GM21723 (cell line): ENCODE data around the gene RAMP1.
"Not testable (repeated sequence)": the region's sequence is repeated elsewhere in the genome, so short reads cannot be mapped to it uniquely, and the experiment has no call there.

Experiments
- ATAC-seq: cut with Tn5 transposase; IDR thresholded peaks from one replicate; pipeline ENCODE4 v1.9.1; 2021; ENCODE audit warnings: mild to moderate bottlenecking, moderate library complexity; ENCODE audit not compliant: unreplicated experiment

The RAMP1 gene

DNA sequence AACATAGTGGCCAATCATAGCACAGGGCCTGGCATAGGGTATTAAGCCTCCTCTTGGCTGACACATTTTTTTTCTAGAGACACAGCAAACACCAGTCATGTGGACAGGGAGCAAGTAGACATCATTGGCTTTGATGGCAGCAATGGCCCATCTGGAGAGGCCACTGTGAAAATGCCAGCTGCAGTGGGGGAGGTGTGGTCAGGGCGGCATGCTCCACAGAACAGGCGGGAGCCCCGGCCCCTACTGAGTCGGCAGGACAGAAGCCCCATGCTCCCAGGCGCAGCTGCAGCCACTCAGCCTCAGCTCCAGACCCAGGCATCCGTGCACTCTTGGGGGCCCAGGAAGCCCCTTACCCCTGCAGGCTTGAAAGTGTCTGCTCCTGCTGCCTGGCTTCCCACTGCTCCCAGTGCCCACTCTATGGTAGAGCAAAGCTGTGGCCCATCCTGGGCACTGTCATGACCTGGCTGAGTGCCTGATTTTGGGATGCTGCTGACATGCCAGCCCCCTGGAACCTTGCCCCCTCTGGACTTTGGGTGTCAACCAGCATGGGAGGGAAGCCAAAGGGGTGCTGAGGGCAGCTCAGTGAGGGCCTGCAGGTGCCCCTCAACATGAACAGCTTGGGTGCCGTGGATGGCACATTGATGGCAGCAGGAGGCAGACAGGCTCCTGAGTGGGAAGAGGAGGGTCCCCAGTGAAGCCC is 84.1 kb downstream of the RAMP1 start:
- ATAC-seq, result no peak

DNA sequence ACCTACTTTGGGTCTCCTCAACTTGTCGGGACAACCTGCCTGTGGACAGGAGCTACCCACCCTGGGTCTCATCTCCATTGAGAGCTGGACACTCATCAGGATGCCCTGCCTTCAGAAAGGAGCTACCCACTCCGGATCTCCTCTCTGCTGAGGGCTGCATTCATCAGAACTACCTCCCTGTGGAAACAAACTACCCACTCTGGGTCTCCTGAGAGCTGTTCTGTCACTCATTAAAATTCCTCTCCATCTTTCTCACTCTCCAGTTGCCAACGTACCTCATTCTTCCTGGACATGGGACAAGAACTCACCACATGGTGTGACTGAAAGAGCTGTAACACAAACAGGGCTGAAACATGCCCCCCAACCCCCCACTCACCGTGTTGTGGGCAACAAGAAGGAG is 84.9 kb downstream of the RAMP1 start:
- ATAC-seq, result no peak

DNA sequence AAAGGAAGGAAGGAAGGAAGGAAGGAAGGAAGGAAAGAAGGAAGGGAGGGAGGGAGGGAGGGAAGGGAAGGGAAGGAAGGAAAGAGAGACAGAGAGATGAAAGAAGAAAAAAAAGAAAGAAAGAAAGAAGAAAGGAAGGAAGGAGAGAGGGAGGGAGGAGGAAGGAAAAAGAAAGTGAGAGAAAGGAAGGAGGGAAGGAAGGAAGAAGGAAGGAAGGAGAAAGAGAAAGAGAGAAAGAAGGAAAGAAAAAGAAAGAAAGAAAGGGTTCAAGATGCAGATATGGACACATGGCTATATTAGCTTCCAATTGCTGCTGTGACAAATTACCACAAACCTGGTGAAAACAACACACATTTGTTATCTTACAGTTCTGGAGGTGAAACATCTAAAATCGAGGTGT is 87.0 kb downstream of the RAMP1 start:
- ATAC-seq, result no peak

DNA sequence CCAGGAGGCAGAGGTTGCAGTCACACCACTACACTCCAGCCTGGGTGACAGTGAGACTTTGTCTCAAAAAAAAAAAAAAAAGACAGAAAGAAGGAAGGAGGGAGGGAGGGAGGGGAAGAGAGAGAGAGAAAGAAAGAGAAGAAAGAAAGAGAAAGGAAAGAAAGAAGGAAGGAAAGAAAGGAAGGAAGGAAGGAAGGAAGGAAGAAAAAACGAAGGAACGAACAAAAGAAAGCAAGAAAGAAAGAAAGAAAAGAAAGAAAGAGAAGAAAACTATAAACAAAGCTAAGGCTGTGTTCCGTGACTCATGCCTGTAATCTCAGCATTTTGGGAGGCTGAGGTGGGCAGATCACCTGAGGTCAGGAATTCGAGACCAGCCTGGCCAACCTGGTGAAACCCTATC is 91.9 kb downstream of the RAMP1 start:
- not testable (repeated sequence) for ATAC-seq

DNA sequence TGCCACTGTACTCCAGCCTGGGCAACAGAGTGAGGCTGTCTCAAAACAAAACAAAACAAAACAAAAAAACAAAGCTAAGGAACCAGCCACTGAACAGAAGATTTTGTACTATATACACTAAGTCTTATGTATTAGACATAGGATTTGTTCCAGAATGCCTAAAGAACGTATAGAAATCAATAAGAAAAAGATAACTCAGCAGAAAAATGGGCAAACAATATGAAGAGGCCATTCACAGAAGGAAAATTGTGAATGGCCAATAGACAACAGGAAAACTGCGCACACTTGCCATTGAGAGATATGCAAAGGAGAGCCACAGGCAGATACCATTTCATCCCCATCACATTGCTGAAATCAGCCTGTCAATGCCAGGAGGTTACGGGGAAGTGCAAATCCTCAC is 92.5 kb downstream of the RAMP1 start:
- ATAC-seq, result no peak

DNA sequence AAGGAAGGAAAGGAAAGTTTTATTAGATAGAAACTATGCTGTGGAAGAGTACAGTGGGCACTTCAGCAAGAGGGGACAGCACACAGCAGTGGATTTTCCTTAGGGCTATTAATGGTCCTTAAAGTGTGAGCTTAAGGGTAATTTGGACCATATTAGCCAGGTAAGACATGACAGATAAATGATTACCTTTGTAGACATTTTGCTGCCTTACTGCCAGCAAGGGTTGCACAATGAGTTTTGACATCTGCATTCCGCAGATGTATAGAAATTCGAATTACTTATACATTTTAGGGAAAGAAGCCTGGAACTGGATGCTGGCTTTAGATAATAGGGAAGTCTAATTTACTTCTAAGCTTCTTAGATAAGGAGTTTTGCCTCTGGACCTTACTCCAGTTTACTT is 93.4 kb downstream of the RAMP1 start:
- no peak for ATAC-seq

DNA sequence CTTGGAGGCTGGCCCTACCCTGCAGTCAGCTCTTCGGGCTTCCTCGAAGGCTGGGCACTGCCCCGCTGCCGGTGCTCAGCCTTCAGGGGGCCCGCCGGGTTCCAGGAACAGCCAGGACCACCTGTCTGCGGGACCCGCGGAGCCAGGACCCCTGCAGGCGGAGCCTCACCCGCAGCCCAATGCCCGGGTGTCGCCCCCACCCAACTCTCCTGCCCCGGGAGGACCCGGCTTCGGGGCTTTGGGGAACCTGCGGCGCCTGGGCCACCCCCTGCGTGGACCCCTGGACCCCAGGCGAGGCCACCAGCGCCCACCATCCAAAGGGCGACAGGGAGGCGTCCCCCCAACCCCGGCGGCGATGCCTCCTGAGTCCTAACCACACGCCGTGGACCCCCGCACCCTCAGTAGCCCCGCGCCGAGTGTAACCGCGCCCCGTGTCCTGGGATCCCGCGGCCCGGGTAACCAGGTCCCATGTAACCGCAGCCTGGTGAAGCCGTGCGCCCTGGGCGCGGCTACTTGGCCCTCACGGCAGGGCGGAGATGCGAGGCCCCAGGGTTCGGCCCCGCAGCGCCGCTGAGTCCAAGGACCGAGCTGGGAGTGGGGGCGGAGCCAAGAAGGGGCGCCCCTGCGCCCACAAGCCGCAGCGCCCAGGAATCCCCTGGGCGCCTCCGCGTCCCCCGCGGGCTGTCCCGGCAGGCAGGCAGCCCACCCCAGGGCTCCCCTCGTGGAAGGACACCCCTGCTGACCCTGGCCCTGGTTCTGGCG is 96.4 kb downstream of the RAMP1 start:
- ATAC-seq, result no peak

DNA sequence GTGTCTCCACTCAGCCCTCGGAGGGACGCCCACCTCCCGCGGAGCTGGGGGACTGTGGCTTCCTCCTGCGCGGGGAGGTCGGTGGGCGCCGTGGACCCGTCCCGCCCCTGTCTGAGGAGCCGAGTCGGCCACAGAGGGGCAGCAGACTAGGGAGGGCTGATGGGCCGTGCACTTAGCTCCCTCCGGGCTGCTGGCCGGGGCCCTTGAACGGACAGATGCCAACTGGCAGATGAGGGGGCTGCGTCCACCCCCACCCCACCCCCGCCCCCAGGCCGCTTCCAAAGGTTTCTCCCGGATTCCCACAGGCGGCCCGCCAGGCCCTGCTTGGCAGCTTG is 96.9 kb downstream of the RAMP1 start:
- ATAC-seq, result no peak

DNA sequence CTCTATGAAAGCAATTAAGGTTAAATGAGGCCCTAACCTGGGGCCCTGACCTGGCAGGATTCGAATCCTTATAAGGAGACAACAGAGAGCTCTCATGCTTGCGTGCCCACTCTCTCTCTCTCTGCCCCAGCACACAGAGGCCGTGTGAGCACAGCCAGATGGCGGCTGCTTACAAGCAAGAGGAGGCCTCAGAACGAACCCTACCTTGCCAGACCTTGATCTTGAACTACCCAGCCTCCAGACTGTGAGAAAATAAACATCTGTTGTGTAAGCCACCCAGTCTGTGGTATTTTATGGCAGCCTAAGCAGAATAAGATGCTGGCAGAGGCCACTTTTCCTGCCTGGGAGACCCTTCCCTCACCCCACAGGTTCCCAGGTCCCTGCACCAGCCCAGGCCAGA is 102.2 kb downstream of the RAMP1 start:
- no peak for ATAC-seq
